Activated naive CD4-positive, alpha-beta T cell treated with Interleukin-2 at 50 U/mL for 16 hours (primary cell): ENCODE results near the gene PYURF.

Experiments
- DNase-seq: peaks from one replicate; pipeline ENCODE4 v3.0.0-alpha.2; 2020

PYURF gene

DNA sequence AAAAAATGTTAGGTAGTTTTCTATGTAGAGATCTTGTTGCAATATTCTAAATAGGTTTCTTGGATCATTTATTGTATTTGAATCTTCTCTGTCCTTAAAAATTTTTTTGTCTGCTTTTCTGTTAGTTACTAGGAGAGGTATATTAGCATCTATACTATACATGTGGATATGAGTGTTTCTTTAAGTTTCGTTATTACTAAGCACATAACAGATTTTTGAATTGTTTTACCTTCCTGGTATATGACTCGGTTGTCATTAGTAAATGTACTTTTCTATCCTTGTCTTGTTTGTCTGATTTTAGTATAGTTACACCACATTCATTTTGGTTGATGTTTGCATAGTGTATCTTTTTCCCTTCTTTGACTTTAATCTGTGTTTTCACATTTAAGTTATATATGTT, 20.2 kb downstream of the PYURF start:
- no peak for DNase-seq

DNA sequence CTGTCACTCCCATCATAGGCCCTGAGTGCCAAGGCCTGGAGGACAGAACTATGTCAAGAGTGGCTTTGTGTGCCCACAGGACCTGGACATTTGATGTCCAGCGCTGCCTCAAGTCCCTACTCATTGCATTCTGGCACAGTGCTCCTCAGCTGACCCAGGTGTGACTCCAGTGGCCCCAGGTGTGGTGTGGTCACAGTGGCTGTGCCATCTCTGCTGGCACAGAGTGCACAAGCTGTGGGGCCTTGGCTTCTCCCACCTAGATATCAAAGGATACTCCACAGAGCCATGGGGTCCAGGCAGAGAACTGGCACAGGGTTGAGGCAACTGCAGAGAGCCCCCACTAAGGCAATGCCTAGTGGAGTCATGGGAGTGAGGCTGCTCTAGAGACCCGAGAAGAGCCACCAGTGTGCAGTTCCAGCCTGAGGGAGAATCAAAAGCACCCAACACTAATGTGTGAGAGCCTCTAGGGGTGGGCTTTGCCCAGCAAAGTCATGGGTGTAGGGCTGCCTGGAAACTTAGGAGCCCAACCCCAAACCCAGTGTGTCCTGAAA, 25.6 kb downstream of the PYURF start:
- no peak for DNase-seq

- no peak for DNase-seq
These were observed 34.3 kb downstream of the PYURF start for GRCh38 chr4:88489100-88489761.

DNA sequence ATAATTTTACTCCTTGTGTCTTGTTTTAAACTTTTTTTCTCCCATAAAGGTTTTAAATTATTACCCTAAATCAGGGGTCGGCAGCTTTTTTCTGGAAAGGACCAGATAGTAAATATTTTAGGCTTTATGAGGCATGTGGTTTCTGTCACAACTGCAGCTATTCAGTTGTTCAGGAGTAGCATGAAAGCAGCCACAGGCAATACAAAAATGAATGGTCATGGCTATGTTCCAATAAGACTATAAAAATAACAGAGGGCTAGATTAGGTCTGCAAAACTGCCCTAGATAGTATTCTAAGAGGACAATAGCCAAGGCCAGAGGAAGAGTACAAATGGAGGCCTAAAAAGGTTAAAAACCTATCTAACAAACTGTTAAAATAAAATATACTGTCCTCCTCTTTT, 42.0 kb downstream of the PYURF start:
- DNase-seq = no peak

DNA sequence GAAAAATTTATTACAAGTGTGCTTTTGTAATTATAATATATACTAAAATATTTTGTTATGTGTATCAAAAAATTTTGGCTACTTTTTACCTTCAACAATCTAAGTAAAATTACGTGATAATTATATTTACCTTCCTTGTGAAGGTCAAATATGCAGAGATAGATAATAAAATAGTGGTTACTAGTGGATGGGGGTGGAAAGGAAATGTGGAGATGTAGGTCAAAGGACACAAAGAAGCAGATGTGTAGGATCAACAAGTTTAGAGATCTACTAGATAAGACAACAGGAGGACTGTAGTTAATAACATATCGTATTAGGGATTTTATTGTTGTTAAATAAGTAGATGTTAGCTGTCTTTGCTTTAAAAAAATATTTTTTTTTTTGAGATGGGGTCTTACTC, 45.3 kb downstream of the PYURF start:
- no peak for DNase-seq

DNA sequence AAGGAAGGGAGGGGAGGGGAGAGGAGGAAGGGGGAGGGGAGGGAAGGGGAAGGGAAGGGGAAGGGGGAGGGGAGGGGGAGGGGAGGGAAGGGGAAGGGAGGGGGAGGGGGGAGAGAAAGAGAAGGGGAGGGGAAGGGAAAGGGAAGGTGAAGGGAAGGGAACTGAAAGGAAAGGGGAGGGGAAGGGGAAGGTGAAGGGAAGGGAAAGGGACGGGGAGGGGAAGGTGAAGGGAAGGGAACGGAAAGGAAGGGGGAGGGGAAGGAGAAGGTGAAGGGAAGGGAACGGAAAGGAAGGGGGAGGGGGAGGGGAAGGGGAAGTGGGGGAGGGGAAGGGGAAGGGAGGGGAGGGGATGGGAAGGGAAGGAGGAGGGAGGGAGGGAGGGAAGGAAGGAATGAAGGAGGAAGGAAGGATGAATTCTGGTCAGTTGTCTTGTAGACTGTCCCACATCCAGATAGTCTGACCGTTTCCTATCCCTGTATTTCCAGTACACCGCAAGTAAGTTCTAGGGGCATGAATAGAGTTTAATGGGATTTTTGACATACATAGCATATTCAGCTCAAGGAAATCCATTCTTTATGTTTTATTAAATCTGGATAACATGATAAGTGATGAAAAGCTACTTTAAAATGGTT, 46.2 kb downstream of the PYURF start:
- no peak for DNase-seq
